Stimulated activated CD4-positive, alpha-beta T cell treated with anti-CD3 and anti-CD28 coated beads, Interleukin-12 subunit alpha, Interleukin-12 subunit beta, amount 100 ng/mL, for 4 hours (primary cell): ENCODE results near the gene CNTD1.
"Not testable (repeated sequence)": the region's sequence is repeated elsewhere in the genome, so short reads cannot be mapped to it uniquely, and the experiment has no call there.

ENCODE experiments used
- DNase-seq: peaks from one replicate; pipeline ENCODE4 v3.0.0-alpha.2; 2020

Gene CNTD1

DNA sequence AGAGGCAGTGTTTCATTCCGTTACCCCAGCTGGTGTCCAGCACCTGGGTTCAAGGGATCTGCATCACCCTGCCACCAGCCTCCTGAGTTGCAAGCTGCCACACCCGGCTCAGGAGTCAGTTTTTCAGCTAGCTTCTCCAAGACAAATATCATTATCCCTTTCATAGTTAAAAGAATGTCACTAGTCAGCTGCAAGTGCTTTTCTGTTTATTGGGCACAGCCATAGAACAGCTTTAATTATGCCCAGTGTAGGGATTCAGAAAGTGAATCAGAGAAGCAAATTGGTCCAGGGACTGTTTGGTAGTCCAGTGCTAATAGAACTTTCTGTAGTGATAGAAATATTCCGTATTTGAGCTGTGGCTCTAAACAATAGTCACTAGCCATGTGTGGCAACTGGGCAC is 49.4 kb downstream of the CNTD1 start:
- no peak for DNase-seq

DNA sequence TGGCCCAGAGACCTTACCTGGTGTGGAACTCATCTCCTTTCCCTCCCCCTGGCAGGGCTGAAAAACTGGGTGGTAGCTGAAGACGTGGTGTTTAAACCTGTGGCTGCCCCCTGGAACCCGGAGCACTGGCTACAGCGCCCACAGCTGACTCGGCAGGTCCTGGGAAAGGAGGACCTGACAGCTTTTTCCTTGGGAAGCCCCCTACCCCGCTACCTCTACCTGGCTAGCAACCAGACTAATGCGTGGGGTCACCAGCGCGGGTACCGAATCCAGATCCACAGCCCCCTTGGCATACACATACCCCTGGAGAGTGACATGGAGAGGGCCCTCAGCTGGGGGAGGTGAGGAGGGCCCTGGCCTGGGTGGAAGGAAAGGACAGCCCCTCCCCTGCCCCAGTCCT is 50.4 kb downstream of the CNTD1 start:
- DNase-seq = no peak

DNA sequence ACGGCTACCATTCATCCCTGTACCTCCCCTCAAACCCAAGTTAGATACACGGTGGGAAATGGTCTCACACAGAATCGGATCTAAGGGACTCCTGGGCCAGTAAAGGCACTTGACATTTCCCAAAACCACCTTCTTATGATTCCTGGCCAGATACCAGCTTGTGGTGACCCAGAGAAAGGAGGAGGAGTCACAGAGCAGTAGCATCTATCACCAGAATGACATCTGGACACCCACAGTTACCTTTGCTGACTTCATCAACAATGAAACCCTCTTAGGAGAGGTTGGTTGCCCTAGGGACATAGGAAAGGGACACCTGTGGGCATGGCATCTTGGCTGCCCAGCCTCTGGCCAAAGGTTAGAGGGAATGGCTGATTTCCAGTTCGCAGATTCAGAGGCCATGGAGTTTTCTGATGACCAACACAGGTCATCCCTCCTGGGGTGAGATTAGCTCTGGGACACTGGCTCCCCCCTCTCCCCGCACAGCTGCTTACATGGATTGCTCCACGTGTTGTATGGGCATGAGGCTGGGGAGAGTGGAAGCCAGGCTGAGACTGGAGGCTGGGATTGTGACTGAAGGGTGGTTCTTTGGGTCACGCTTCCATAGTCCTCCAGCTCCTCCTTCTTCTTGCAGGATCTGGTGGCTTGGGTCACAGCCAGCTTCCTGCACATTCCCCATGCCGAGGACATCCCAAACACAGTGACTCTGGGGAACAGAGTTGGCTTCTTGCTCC is 51.0 kb downstream of the CNTD1 start:
- DNase-seq = no peak

DNA sequence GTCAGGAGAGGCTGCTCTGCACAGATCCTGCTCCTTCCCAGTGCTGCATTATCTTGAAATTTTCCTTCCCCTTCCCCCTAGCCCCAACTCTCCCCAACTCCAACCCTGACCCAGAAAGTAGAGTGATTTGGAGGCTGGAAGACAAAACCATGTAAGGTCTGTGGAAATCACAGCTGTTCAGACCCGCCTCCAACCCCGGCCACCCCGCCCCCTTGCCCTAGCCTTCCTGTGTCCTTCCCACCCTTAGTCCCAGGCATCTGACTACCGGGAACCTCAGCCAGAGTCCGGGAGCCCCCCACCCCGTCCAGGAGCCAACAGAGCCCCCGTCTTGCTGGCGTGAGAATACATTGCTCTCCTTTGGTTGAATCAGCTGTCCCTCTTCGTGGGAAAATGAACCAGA is 52.3 kb downstream of the CNTD1 start, which contains the start of gene AOC3:
TSS of gene AOC3 (plus strand) at position 246 of the 400 bp plus-strand sequence. CDS start at position 391, 145 bp downstream.
- no peak for DNase-seq

DNA sequence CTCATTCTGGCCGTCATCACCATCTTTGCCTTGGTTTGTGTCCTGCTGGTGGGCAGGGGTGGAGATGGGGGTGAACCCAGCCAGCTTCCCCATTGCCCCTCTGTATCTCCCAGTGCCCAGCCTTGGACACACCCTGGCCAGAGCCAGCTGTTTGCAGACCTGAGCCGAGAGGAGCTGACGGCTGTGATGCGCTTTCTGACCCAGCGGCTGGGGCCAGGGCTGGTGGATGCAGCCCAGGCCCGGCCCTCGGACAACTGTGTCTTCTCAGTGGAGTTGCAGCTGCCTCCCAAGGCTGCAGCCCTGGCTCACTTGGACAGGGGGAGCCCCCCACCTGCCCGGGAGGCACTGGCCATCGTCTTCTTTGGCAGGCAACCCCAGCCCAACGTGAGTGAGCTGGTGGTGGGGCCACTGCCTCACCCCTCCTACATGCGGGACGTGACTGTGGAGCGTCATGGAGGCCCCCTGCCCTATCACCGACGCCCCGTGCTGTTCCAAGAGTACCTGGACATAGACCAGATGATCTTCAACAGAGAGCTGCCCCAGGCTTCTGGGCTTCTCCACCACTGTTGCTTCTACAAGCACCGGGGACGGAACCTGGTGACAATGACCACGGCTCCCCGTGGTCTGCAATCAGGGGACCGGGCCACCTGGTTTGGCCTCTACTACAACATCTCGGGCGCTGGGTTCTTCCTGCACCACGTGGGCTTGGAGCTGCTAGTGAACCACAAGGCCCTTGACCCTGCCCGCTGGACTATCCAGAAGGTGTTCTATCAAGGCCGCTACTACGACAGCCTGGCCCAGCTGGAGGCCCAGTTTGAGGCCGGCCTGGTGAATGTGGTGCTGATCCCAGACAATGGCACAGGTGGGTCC is 52.9 kb downstream of the CNTD1 start:
- not testable (repeated sequence) for DNase-seq

DNA sequence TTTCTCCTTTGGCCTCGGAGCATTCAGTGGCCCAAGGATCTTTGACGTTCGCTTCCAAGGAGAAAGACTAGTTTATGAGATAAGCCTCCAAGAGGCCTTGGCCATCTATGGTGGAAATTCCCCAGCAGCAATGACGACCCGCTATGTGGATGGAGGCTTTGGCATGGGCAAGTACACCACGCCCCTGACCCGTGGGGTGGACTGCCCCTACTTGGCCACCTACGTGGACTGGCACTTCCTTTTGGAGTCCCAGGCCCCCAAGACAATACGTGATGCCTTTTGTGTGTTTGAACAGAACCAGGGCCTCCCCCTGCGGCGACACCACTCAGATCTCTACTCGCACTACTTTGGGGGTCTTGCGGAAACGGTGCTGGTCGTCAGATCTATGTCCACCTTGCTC is 53.7 kb downstream of the CNTD1 start:
- no peak for DNase-seq

DNA sequence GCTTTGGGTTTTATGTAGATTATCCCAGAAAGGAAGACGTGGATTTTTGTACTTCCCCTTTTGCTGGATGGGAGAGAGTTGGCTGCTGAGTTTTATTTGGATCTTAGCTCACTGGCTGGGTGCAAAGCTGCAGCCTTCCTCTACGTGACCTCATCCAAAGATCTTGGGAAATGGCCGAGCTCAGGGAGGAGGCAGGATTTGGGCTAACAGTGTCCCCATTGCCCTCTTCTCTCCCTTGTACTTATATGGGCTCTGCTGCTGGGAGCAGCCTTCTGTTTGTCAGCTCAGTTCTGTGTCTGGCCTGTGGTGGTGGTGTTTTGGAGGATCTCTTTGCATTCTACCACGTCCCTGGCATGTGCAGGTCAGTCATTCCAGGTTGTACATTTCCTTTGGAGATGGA is 54.3 kb downstream of the CNTD1 start:
- no peak for DNase-seq

DNA sequence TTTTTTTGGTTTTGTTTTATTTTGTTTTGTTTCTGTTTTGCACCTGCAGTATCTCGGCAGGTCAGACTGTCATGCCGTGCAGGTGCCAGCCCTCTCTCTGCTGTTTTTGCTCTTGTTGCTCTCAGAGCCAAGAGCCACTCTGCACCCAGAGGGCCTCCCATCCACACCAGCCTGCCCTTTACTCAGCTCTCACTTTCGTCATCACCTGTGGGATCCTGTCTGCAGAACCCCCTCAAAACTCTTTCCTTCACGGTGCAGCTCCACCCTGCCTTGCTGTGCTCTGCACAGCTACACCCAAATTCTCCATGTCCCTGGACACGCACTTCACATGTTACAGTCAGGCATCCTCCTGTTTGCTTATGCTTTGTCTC is 54.9 kb downstream of the CNTD1 start:
- no peak for DNase-seq

DNA sequence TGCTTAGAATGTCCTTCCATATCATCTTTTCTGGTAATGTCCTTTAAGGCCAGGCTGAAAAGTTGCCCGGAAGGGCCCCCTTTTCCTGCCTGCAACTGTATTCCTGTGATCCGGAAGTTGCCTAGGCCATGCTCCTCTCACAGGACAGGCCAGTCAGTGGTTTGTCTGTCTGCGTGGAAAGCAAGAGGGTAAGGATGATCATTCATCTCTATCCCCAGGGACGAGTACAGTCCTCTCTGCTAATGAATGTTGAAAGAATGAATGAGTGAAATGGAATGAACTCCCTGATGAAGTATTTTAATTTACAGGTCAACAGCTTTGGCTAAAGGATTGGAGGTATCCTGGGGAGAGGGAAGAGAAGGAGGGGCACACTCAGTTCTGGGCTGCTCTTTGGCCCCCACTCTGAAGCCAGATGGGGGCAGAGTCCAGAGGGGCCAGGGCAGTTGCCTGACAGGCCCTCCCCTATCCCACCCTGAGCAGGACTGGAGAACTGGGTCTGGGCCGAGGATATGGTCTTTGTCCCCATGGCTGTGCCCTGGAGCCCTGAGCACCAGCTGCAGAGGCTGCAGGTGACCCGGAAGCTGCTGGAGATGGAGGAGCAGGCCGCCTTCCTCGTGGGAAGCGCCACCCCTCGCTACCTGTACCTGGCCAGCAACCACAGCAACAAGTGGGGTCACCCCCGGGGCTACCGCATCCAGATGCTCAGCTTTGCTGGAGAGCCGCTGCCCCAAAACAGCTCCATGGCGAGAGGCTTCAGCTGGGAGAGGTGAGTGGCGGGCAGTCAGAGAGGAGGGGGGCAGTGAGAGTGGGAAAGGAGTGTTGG is 55.5 kb downstream of the CNTD1 start:
- no peak for DNase-seq

DNA sequence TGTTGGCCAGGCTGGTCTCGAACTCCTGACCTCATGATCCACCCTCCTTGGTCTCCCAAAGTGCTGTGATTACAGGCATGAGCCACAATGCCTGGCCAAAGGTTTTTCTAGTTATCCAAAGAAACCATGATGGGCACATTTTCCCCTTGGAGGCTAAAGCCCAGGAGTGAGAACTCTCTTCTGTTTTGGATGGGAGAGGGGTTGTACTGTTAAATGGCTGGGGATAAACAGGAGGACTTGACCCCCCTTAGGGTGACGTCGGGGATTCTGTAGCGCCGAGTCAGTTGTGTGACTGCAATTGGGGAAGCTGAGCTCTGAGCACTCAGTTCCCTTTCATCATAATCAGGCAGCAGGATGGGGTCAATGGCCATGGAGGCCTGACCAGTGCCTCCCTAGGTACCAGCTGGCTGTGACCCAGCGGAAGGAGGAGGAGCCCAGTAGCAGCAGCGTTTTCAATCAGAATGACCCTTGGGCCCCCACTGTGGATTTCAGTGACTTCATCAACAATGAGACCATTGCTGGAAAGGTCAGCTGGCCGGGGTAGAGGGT is 56.5 kb downstream of the CNTD1 start:
- DNase-seq = no peak

DNA sequence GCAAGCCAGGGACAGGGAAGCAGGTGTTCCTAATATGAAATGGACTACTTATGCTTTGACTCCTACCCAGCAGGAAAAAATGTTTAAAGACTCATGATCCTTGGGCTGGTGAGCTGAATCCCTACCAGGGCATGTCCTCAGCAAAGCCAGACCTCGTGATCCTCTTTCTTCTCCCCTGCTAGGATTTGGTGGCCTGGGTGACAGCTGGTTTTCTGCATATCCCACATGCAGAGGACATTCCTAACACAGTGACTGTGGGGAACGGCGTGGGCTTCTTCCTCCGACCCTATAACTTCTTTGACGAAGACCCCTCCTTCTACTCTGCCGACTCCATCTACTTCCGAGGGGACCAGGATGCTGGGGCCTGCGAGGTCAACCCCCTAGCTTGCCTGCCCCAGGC is 57.4 kb downstream of the CNTD1 start:
- not testable (repeated sequence) for DNase-seq

DNA sequence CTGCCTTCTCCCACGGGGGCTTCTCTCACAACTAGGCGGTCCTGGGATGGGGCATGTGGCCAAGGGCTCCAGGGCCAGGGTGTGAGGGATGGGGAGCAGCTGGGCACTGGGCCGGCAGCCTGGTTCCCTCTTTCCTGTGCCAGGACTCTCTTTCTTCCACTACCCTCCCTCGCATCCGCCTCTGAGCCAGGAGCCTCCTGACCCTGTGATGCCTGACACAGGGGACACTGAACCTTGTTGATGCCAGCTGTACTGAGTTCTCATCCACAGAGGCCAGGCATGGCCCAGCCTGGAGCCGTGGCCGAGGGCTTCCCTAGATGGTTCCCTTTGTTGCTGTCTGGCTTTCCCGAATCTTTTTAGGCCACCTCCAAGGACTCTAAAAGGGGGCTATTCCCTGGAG is 57.9 kb downstream of the CNTD1 start:
- DNase-seq = not testable (repeated sequence)

DNA sequence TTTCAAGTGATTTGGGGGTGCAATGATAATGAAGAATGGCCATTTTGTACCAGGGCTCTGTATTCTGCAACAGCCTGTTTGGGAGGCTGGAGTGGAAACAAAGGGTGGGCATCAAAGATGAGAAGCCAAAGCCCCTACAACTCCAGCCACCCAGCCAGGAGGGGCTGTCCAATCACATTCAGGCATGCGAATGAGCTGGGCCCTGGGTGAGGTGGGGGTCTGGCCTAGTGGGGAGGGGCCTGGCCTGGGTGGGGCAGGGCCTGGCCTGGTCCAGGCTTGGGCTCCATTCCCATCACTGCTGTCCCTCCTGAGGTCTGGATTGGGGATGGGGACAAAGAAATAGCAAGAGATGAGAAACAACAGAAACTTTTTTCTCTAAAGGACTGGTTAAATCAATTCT is 58.7 kb downstream of the CNTD1 start:
- no peak for DNase-seq
